ENCODE results near the gene CTNNBIP1. TPM values are rescaled to one million over a fixed set of nuclear protein-coding genes. Genes with fewer than 3 reads are reported as not detected.

CTNNBIP1 gene
- total and polyA plus RNA-seq, 2 donors (not counting 3 experiments of a cell fraction or from before 2014, with no cell fraction given): 26.6 to 31.7 TPM

DNA sequence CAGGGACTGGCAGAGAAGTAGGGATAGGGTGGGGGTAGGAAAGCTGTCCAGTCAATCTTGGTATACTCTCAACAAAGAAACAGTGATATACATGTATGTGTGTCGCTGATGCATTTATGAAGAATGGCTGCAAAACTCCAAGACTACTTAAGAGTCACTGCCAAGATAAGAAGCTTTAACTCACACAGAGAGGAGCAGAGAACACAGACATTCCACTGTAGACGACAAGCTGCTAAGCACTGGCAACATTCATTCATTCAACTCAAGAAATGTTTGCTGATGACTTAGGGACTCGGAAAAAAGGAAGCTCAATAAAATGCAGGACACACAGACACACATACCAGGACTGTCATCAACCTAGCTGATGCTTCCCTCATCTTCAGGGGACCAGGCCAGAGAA lies 5.5 kb downstream of the CTNNBIP1 start:
- Histone ChIP-seq H3K9me1 (replicated peaks; ENCODE audit: control insufficient read depth, extremely low read depth, insufficient read depth, low read length) (no peaks in the 10 kb centered on the region), H4K20me1 (replicated peaks; ENCODE audit: control insufficient read depth, extremely low read depth, insufficient read depth, low read length) (no peaks in the 10 kb centered on the region), H3K36me3 (ENCODE audit: control insufficient read depth in 2 of 2, extremely low read depth in 1 of 2, insufficient read depth in 2 of 2, low read length in 2 of 2) (no peaks in the 10 kb centered on the region), H2AFZ (ENCODE audit: low read depth, low read length) (no peak overlapping the region), H3K9me3 (replicated peaks; ENCODE audit: control insufficient read depth, insufficient read depth, low read length) (no peaks in the 10 kb centered on the region), H3K27ac (ENCODE audit: insufficient read depth, low read depth, low read length) (no peak overlapping the region), H3K4me1 (ENCODE audit: control insufficient read depth, extremely low read depth, insufficient read depth, low read length) (peaks cover 10% of the 10 kb centered on the region), H3K4me3 (replicated peaks in 1 of 3; ENCODE audit: insufficient read depth in 1 of 3, low read depth in 1 of 3, low read length in 3 of 3) (no peak overlapping the region), H3K9ac (replicated peaks; ENCODE audit: extremely low read depth, insufficient read depth, low read length) (no peak overlapping the region), H3K27me3 (ENCODE audit: control insufficient read depth in 2 of 2, insufficient read depth in 2 of 2, low read length in 2 of 2) (no peaks in the 10 kb centered on the region), H3K79me2 (ENCODE audit: control insufficient read depth, insufficient read depth, low read length) (peaks cover 4% of the 10 kb centered on the region), H3K4me2 (ENCODE audit: insufficient read depth, low read length) (no peak overlapping the region)
- dilution Hi-C loops (cut with MboI; ENCODE audit: extremely low pct_ligation_motif_present, low sequenced_read_pairs) (no loop called here), intact Hi-C loops (cut with micrococcal nuclease) (no loop called here)
- no TSS peak for BruUV-seq (replicated peaks)
- POLR2A ChIA-PET: no interaction called here
- DNase-seq (ENCODE audit: low read depth, low spot score) (no peak), FAIRE-seq (no peak)
- CTCF ChIA-PET: no interaction called here
- TF ChIP-seq POLR2A (IDR thresholded peaks at IDR 0.05; ENCODE audit: low read depth, low read length) (no peak), MYC (IDR thresholded peaks at IDR 0.05; ENCODE audit: low read depth, low read length) (no peak), GATA2 (IDR thresholded peaks at IDR 0.05; ENCODE audit: insufficient read depth, insufficient read length, low read depth, low read length) (no peak), CTCF (IDR thresholded peaks at IDR 0.05; ENCODE audit: extremely low read depth in 1 of 2, insufficient read depth in 1 of 2, low read depth in 1 of 2, low read length in 2 of 2) (no peak), FOS (IDR thresholded peaks at IDR 0.05; ENCODE audit: borderline replicate concordance, insufficient read depth, low read length) (no peak), EZH2 (IDR thresholded peaks at IDR 0.05; ENCODE audit: borderline replicate concordance, low read depth, low read length, severe bottlenecking) (no peak)
- TF ChIP-seq, protein P1, sequence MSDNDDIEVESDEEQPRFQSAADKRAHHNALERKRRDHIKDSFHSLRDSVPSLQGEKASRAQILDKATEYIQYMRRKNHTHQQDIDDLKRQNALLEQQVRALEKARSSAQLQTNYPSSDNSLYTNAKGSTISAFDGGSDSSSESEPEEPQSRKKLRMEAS (IDR thresholded peaks at IDR 0.05; ENCODE audit: insufficient read depth, insufficient read length): no peak
